ENCODE measurements around the gene OR14A2. TPM values are rescaled to one million over a fixed set of nuclear protein-coding genes. Genes with fewer than 3 reads are reported as not detected.

Gene OR14A2
- total and polyA plus RNA-seq, 2 donors (not counting 3 experiments of a cell fraction or from before 2014, with no cell fraction given) = not detected

DNA sequence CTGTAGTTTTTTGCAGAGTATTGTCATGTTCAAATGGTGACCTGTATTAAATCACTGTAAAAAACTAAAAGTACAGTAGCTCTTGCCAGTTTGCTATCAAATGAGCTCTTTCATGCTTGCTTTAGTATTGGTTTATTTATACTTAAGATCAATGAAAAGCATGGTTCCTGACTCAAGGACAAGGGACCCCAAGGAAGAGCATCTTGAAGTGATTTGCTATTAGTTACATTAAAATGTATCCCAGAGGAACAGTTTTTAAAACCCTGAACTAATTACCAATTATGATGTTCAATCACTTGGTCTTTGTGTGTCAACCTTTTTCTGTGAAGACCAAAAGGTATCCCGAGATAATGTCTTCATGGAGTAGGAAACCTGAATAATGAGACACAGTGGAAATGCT, 68.3 kb downstream of the OR14A2 start, which contains the start of gene OR13G1:
OR13G1 (minus strand) TSS at position 101 of the 400 bp plus-strand sequence. CDS start 6,698 bp downstream, outside the sequence.
- no peak within 1 kb of the TSS for H3K4me3 ChIP-seq (replicated peaks in 1 of 3; ENCODE audit: insufficient read depth in 1 of 3, low read depth in 1 of 3, low read length in 3 of 3)
- POLR2A ChIA-PET = no interaction called here
- no peaks in the 10 kb centered on the region for H4K20me1 ChIP-seq (replicated peaks; ENCODE audit: control insufficient read depth, extremely low read depth, insufficient read depth, low read length)
- no peak for TF ChIP-seq FOS (IDR thresholded peaks at IDR 0.05; ENCODE audit: borderline replicate concordance, insufficient read depth, low read length)
- no peak for TF ChIP-seq MYC (IDR thresholded peaks at IDR 0.05; ENCODE audit: low read depth, low read length)
- TF ChIP-seq, protein P1, sequence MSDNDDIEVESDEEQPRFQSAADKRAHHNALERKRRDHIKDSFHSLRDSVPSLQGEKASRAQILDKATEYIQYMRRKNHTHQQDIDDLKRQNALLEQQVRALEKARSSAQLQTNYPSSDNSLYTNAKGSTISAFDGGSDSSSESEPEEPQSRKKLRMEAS (IDR thresholded peaks at IDR 0.05; ENCODE audit: insufficient read depth, insufficient read length) = no peak
- H3K9me1 ChIP-seq (replicated peaks; ENCODE audit: control insufficient read depth, extremely low read depth, insufficient read depth, low read length) = no peaks in the 10 kb centered on the region
- no peak within 1 kb of the TSS for H3K27ac ChIP-seq (ENCODE audit: insufficient read depth, low read depth, low read length)
- no peaks in the 10 kb centered on the region for H3K27me3 ChIP-seq (ENCODE audit: control insufficient read depth in 2 of 2, insufficient read depth in 2 of 2, low read length in 2 of 2)
- H3K9me3 ChIP-seq (replicated peaks; ENCODE audit: control insufficient read depth, insufficient read depth, low read length) = no peaks in the 10 kb centered on the region
- no peaks in the 10 kb centered on the region for H3K79me2 ChIP-seq (ENCODE audit: control insufficient read depth, insufficient read depth, low read length)
- BruUV-seq (replicated peaks) = no TSS peak
- no peak within 1 kb of the TSS for H3K9ac ChIP-seq (replicated peaks; ENCODE audit: extremely low read depth, insufficient read depth, low read length)
- DNase-seq (ENCODE audit: low read depth, low spot score) (no peak), FAIRE-seq (no peak)
- H2AFZ ChIP-seq (ENCODE audit: low read depth, low read length) = no peak within 1 kb of the TSS
- H3K36me3 ChIP-seq (ENCODE audit: control insufficient read depth in 2 of 2, extremely low read depth in 1 of 2, insufficient read depth in 2 of 2, low read length in 2 of 2) = no peaks in the 10 kb centered on the region
- H3K4me2 ChIP-seq (ENCODE audit: insufficient read depth, low read length) = no peak within 1 kb of the TSS
- dilution Hi-C loops (cut with MboI; ENCODE audit: extremely low pct_ligation_motif_present, low sequenced_read_pairs) (no loop called here), intact Hi-C loops (cut with micrococcal nuclease) (loop anchor here (5.0 kb wide), 1 partner anchor 1128 kb away; no protein-coding TSS in a partner anchor)
- CTCF ChIA-PET = no interaction called here
- no peaks in the 10 kb centered on the region for H3K4me1 ChIP-seq (ENCODE audit: control insufficient read depth, extremely low read depth, insufficient read depth, low read length)

Other genes starting within 250 kb of the OR14A2 start
- gene OR2C3, start 211.7 kb downstream of the OR14A2 start, total RNA-seq = not detected in 2 replicates
- not detected in 2 replicates for gene OR2C3, start 211.7 kb downstream of the OR14A2 start, polyA plus RNA-seq
- gene GCSAML, start 199.0 kb downstream of the OR14A2 start, total RNA-seq = not detected in 2 replicates
- gene GCSAML, start 199.0 kb downstream of the OR14A2 start, polyA plus RNA-seq = not detected in 2 replicates
- not detected in 2 replicates for gene OR2G2, start 159.8 kb downstream of the OR14A2 start, total RNA-seq
- not detected in 2 replicates for gene OR2G2, start 159.8 kb downstream of the OR14A2 start, polyA plus RNA-seq
- not detected in 2 replicates for gene OR2G3, start 142.6 kb downstream of the OR14A2 start, total RNA-seq
- gene OR2G3, start 142.6 kb downstream of the OR14A2 start, polyA plus RNA-seq = not detected in 2 replicates
- not detected in 2 replicates for gene OR13G1, start 68.4 kb downstream of the OR14A2 start, total RNA-seq
- gene OR13G1, start 68.4 kb downstream of the OR14A2 start, polyA plus RNA-seq = not detected in 2 replicates
- gene OR6F1, start 31.5 kb downstream of the OR14A2 start, total RNA-seq = not detected in 2 replicates
- not detected in 2 replicates for gene OR6F1, start 31.5 kb downstream of the OR14A2 start, polyA plus RNA-seq
- gene OR14K1, start 9.5 kb downstream of the OR14A2 start, total RNA-seq = not detected in 2 replicates
- not detected in 2 replicates for gene OR14K1, start 9.5 kb downstream of the OR14A2 start, polyA plus RNA-seq
- gene OR1C1, start 12.4 kb upstream of the OR14A2 start, total RNA-seq = not detected in 2 replicates
- gene OR1C1, start 12.4 kb upstream of the OR14A2 start, polyA plus RNA-seq = not detected in 2 replicates
- gene OR14A16, start 76.0 kb upstream of the OR14A2 start, total RNA-seq = not detected in 2 replicates
- gene OR14A16, start 76.0 kb upstream of the OR14A2 start, polyA plus RNA-seq = not detected in 2 replicates
- gene OR11L1, start 93.8 kb upstream of the OR14A2 start, total RNA-seq = not detected in 2 replicates
- not detected in 2 replicates for gene OR11L1, start 93.8 kb upstream of the OR14A2 start, polyA plus RNA-seq
- gene TRIM58, start 109.0 kb upstream of the OR14A2 start, total RNA-seq = not detected in 2 replicates
- not detected in 2 replicates for gene TRIM58, start 109.0 kb upstream of the OR14A2 start, polyA plus RNA-seq
- not detected in 2 replicates for gene OR2W3, start 147.4 kb upstream of the OR14A2 start, total RNA-seq
- gene OR2W3, start 147.4 kb upstream of the OR14A2 start, polyA plus RNA-seq = not detected in 2 replicates
- gene OR2T8, start 172.1 kb upstream of the OR14A2 start, total RNA-seq = not detected in 2 replicates
- gene OR2T8, start 172.1 kb upstream of the OR14A2 start, polyA plus RNA-seq = not detected in 2 replicates
- gene OR2AJ1, start 176.7 kb upstream of the OR14A2 start, total RNA-seq = not detected in 2 replicates
- not detected in 2 replicates for gene OR2AJ1, start 176.7 kb upstream of the OR14A2 start, polyA plus RNA-seq
- gene OR2L8, start 200.7 kb upstream of the OR14A2 start, total RNA-seq = not detected in 2 replicates
- gene OR2L8, start 200.7 kb upstream of the OR14A2 start, polyA plus RNA-seq = not detected in 2 replicates
- not detected in 2 replicates for gene OR2AK2, start 217.1 kb upstream of the OR14A2 start, total RNA-seq
- 0.08 TPM in 1 of 2 replicates, not detected in the other for gene OR2AK2, start 217.1 kb upstream of the OR14A2 start, polyA plus RNA-seq

All from endothelial cell of umbilical vein (primary cell).